ENCODE results near the gene UBXN7. TPM values are rescaled to one million over a fixed set of nuclear protein-coding genes. Genes with fewer than 3 reads are reported as not detected.

Gene UBXN7
- total RNA-seq, 1 donor from 2014 or later = 6.8 TPM

- DNase-seq (ENCODE audit: low read depth) = no peak
- TF ChIP-seq CTCF (conservative IDR thresholded peaks at IDR 0.05; ENCODE audit: low read depth, low read length) = no peak
- no peak overlapping the region for H3K4me3 ChIP-seq (ENCODE audit: low read depth, low read length)
These were observed 100.1 kb downstream of the UBXN7 start for GRCh38 chr3:196332168-196332567.

DNA sequence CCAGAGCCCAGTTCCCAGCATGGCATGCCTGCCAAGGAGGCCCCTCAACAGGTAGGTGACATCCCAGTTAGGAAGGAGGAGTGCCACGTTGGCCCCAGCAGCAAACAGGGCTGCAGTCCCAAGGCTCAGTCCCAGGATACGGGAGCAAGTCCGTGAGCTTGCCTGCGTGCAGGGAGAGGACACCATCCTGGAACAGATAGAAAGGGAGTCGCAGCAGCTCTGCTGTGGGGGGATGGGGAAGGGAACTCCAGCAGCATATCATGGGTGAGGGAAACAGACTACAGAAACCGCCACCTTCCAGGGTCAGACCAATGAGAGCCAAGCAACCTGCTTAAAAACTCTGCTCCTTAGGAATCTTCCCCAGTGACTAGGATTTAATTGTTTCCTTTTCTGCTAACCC is 104.8 kb downstream of the UBXN7 start:
- TF ChIP-seq CTCF (conservative IDR thresholded peaks at IDR 0.05; ENCODE audit: low read depth, low read length) = no peak
- no peak for DNase-seq (ENCODE audit: low read depth)
- H3K4me3 ChIP-seq (ENCODE audit: low read depth, low read length) = no peak overlapping the region

DNA sequence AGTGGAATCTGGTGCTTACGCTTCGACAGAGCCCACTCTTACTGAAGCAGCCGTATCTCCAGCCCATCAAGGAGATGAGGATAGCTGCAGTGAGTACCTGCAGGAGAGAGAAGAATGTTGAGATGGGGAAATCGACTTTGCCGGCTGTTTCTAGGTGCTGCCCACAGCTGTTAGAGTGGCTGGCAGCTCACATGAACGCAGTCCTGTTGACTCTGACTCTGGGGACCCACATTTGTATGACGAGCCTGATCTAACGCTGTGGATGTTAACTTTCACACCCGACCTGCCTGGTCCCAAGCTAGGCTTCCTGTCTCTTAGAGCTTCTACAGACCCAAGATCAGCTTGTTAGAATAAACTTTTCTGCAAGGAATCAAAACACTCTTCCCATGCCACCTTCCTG is 105.3 kb downstream of the UBXN7 start:
- no peak overlapping the region for H3K4me3 ChIP-seq (ENCODE audit: low read depth, low read length)
- no peak for TF ChIP-seq CTCF (conservative IDR thresholded peaks at IDR 0.05; ENCODE audit: low read depth, low read length)
- no peak for DNase-seq (ENCODE audit: low read depth)

DNA sequence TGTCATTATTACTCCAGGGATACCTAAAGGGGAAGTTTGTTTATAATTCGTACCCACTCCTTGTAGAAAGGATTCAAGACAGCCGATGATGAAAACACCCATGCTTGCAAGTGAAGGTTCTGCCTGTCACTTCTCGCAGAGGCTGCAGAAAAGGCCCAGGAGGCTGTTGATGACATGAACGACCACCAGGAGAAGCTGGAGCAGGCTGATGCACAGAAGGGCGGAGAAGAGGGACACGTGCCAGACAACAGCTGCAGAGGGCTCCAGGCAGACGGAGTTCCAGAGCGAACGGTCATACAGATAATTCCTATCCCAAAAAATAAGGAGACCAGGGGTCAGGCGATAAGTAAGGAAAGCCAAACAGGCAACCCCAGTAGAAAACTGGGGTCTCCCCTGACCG is 108.5 kb downstream of the UBXN7 start:
- DNase-seq (ENCODE audit: low read depth) = no peak
- H3K4me3 ChIP-seq (ENCODE audit: low read depth, low read length) = no peak overlapping the region
- no peak for TF ChIP-seq CTCF (conservative IDR thresholded peaks at IDR 0.05; ENCODE audit: low read depth, low read length)

DNA sequence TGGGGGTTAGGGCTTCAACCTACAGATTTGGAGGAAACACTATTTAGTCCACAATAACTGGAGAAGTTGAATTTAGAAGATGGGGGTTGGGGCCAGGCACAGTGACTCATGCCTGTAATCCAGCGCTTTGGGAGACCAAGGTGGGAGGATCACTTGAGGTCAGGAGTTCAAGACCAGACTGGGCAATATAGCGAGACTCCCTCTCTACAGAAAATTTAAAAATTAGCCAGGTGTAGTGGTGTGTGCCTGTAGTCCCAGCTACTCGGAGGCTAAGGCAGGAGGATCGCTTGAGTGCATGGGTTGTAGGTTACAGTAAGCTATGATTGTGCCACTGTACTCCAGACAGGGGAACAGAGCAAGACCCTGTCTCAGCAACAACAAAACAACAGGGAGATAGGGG is 109.2 kb downstream of the UBXN7 start:
- DNase-seq (ENCODE audit: low read depth) = no peak
- no peak for TF ChIP-seq CTCF (conservative IDR thresholded peaks at IDR 0.05; ENCODE audit: low read depth, low read length)
- H3K4me3 ChIP-seq (ENCODE audit: low read depth, low read length) = no peak overlapping the region

DNA sequence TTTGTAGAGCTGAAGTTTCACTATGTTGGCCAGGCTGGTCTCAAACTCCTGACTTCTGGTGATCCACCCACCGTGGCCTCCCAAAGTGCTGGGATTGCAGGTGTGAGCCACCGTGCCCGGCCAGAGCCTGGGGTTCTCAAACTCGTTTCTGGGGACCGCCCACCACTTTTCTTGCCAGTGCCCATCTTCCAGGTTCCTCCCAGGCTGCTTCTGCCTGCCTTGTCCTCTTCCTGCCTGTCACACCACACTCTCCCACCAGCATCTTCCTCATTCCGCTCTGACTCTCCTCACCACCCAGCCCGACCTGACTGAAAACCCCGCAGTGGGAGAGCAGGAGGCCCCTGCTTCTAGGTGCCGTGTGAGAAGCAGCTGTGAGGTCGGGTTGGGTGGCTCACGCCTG is 111.1 kb downstream of the UBXN7 start:
- H3K4me3 ChIP-seq (ENCODE audit: low read depth, low read length) = no peak overlapping the region
- TF ChIP-seq CTCF (conservative IDR thresholded peaks at IDR 0.05; ENCODE audit: low read depth, low read length) = no peak
- DNase-seq (ENCODE audit: low read depth) = no peak

GRCh38 chr3:196320137-196320536 is 112.1 kb downstream of the UBXN7 start:
- H3K4me3 ChIP-seq (ENCODE audit: low read depth, low read length) = no peak overlapping the region
- DNase-seq (ENCODE audit: low read depth) = no peak
- no peak for TF ChIP-seq CTCF (conservative IDR thresholded peaks at IDR 0.05; ENCODE audit: low read depth, low read length)
